IMR-90 (cell line): ENCODE measurements around the gene GJD2. TPM values are rescaled to one million over a fixed set of nuclear protein-coding genes. Genes with fewer than 3 reads are reported as not detected.

Source experiments
- ATAC-seq: fragments of 200-7000 bp; cut with Tn5 transposase; 2 replicates; pipeline ENCODE4 v1.9.1; 2020; ENCODE audit warnings: low read depth, mild to moderate bottlenecking, moderate library complexity
- BruUV-seq: library from RNA; stranded (reverse); fragments of 400-500 nt; replicated peaks from 2 replicates; lab custom pipeline; 2021; lab: Mats Ljungman, UMichigan
- CTCF ChIA-PET: fragments of 300-600 bp; formaldehyde crosslinking; extraction: SDS; loops from one replicate; lab custom pipeline; 2021; ENCODE audit warnings: antibody characterized with exemption; lab: Yijun Ruan, JAX
- POLR2A ChIA-PET: fragments of 300-600 bp; sonication (Branson Sonifier 250); formaldehyde crosslinking; loops from one replicate; lab custom pipeline; 2022; ENCODE audit warnings: antibody characterized with exemption; ENCODE audit not compliant: unreplicated experiment; lab: Charles Lee
- DNase-seq: peaks from one replicate; pipeline ENCODE4 v3.0.0; 2013
- H2AFZ ChIP-seq: replicated peaks from 2 replicates; pipeline ENCODE3; 2013; ENCODE audit warnings: low read length, mild to moderate bottlenecking; ENCODE audit not compliant: poor library complexity
- H2AK5ac ChIP-seq: 2 replicates; pipeline ENCODE4 v1.6.1; 2013; ENCODE audit warnings: low read depth, low read length, inconsistent platforms
- H2AK9ac ChIP-seq: replicated peaks from 2 replicates; pipeline ENCODE3; 2013; ENCODE audit warnings: mild to moderate bottlenecking, low read depth, low read length, moderate library complexity; ENCODE audit not compliant: poor library complexity
- H2BK120ac ChIP-seq: 2 replicates; pipeline ENCODE4 v1.6.1; 2013; ENCODE audit warnings: low read depth, low read length, inconsistent platforms
- H2BK15ac ChIP-seq: 3 replicates; pipeline ENCODE4 v1.6.1; 2013; ENCODE audit warnings: low read depth, low read length, inconsistent platforms
- H2BK20ac ChIP-seq: 2 replicates; pipeline ENCODE4 v1.6.1; 2013; ENCODE audit warnings: low read depth, mild to moderate bottlenecking, inconsistent platforms, low read length, moderate library complexity
- H2BK5ac ChIP-seq: 2 replicates; pipeline ENCODE4 v1.6.1; 2013; ENCODE audit warnings: mild to moderate bottlenecking, low read depth, low read length, inconsistent platforms; ENCODE audit not compliant: poor library complexity, severe bottlenecking
- H3K14ac ChIP-seq: replicated peaks from 2 replicates; pipeline ENCODE4 v1.6.1; 2013; ENCODE audit warnings: low read depth, low read length, inconsistent platforms
- H3K18ac ChIP-seq: 2 replicates; pipeline ENCODE4 v1.6.1; 2013; ENCODE audit warnings: low read depth, low read length, control low read depth
- H3K23ac ChIP-seq: 2 replicates; pipeline ENCODE4 v1.6.1; 2013; ENCODE audit warnings: low read depth, low read length, inconsistent platforms
- H3K27ac ChIP-seq: 2 replicates; pipeline ENCODE4 v1.5.1; 2013; ENCODE audit warnings: mild to moderate bottlenecking, control low read depth, low read length; ENCODE audit not compliant: insufficient read depth
- H3K27me3 ChIP-seq: 2 replicates; pipeline ENCODE4 v1.6.1; 2013; ENCODE audit warnings: low read length; ENCODE audit not compliant: control insufficient read depth, insufficient read depth
- H3K36me3 ChIP-seq: 2 replicates; pipeline ENCODE4 v1.6.1; 2013; ENCODE audit warnings: low read length, mixed read lengths; ENCODE audit not compliant: control insufficient read depth, insufficient read depth
- H3K4ac ChIP-seq: 2 replicates; pipeline ENCODE4 v1.6.1; 2013; ENCODE audit warnings: low read depth, low read length, inconsistent platforms
- H3K4me1 ChIP-seq: 2 replicates; pipeline ENCODE4 v1.6.1; 2013; ENCODE audit warnings: low read length, mixed read lengths; ENCODE audit not compliant: control insufficient read depth, insufficient read depth
- H3K4me2 ChIP-seq: 2 replicates; pipeline ENCODE4 v1.6.1; 2013; ENCODE audit warnings: low read depth, mild to moderate bottlenecking, control low read depth, low read length, moderate library complexity
- H3K4me3 ChIP-seq: 2 replicates; pipeline ENCODE4 v1.5.1; 2013; ENCODE audit warnings: low read depth, mild to moderate bottlenecking, control low read depth, low read length, moderate library complexity; ENCODE audit not compliant: insufficient read depth
- H3K56ac ChIP-seq: 2 replicates; pipeline ENCODE4 v1.6.1; 2013; ENCODE audit warnings: low read length, inconsistent platforms; ENCODE audit not compliant: insufficient read depth; ENCODE audit errors: extremely low read depth
- H3K79me1 ChIP-seq, 2 experiments: 2 replicates each; pipeline ENCODE4 v1.6.1; 2013; ENCODE audit warnings: low read length in 2 of 2, inconsistent platforms in 1 of 2, low read depth in 1 of 2
- H3K9ac ChIP-seq: 2 replicates; pipeline ENCODE4 v1.6.1; 2013; ENCODE audit warnings: low read depth, low read length, control low read depth
- H3K9me1 ChIP-seq: 2 replicates; pipeline ENCODE4 v1.6.1; 2013; ENCODE audit warnings: low read length, inconsistent platforms; ENCODE audit not compliant: insufficient read depth
- H3K9me3 ChIP-seq: 2 replicates; pipeline ENCODE4 v1.6.1; 2013; ENCODE audit warnings: low read length; ENCODE audit not compliant: control insufficient read depth, insufficient read depth
- H4K20me1 ChIP-seq: 2 replicates; pipeline ENCODE4 v1.6.1; 2013; ENCODE audit warnings: low read length, inconsistent platforms; ENCODE audit not compliant: insufficient read depth
- H4K5ac ChIP-seq: 2 replicates; pipeline ENCODE4 v1.6.1; 2013; ENCODE audit warnings: mild to moderate bottlenecking, low read depth, low read length, control low read depth
- H4K8ac ChIP-seq, 2 experiments: 2 replicates each; pipeline ENCODE4 v1.6.1; 2013; ENCODE audit warnings: low read depth in 2 of 2, low read length in 2 of 2, control low read depth in 1 of 2, inconsistent platforms in 1 of 2
- H4K91ac ChIP-seq: 2 replicates; pipeline ENCODE4 v1.6.1; 2013; ENCODE audit warnings: low read depth, low read length, inconsistent platforms; ENCODE audit not compliant: insufficient read depth
- CTCF ChIP-seq: conservative IDR thresholded peaks from 2 replicates; pipeline ENCODE4 v1.5.1; 2012; ENCODE audit warnings: mild to moderate bottlenecking, low read depth, low read length, improper control_type of control experiment
- FOS ChIP-seq: fragments of 150-350 bp; IDR thresholded peaks from 2 replicates; pipeline ENCODE4 v1.6.1; 2016; ENCODE audit warnings: low read depth, low read length
- WGBS, 2 experiments: methylation state at CpG; one replicate each; pipeline versions ENCODE4 v1.1.5 to v1.1.7; 2013; ENCODE audit warnings: missing lambda C conversion rate in 2 of 2; ENCODE audit not compliant: insufficient read length in 1 of 2; ENCODE audit errors: extremely low coverage in 2 of 2; 5-methylcytosine and 5-hydroxymethylcytosine counted together
- dilution Hi-C: fragments of 300-500 bp; cut with HindIII; formaldehyde crosslinking; loops from one replicate; pipeline ENCODE4 v1.14.3; 2018; ENCODE audit warnings: low sequenced_read_pairs; ENCODE audit not compliant: unreplicated experiment
- in situ Hi-C: fragments of 300-500 bp; cut with MboI; formaldehyde crosslinking; loops from 3 replicates; pipeline ENCODE4 v1.14.3; 2019; ENCODE audit warnings: low sequenced_read_pairs, inconsistent platforms, mixed read lengths
- intact Hi-C: fragments of 100-400 bp; cut with micrococcal nuclease; formaldehyde crosslinking; loops from 2 replicates; pipeline ENCODE4 v1.10.0; 2022
- polyA plus RNA-seq, 3 experiments: library from polyadenylated mRNA; depleted of rRNA; stranded (reverse); fragments of >200 nt; gene quantifications; 2 replicates each; pipeline ENCODE4 v1.2.3, GENCODE V29; 2012; ENCODE audit warnings: low replicate concordance in 1 of 3
- total RNA-seq: library from RNA; depleted of rRNA; stranded (reverse); fragments of >200 nt; gene quantifications from 2 replicates; pipeline ENCODE4 v1.2.3, GENCODE V29; 2012

GJD2 gene
- total and polyA plus RNA-seq, 2 of the 4 experiments (the other 2 are of a cell fraction) = not detected

GRCh38 chr15:34793071-34793470 is 38.3 kb upstream of the GJD2 start:
- no peak overlapping the region for H4K5ac ChIP-seq
- POLR2A ChIA-PET = no interaction called here
- H3K14ac ChIP-seq = no peak overlapping the region
- BruUV-seq = no TSS peak
- H2AK9ac ChIP-seq = no peak overlapping the region
- H3K56ac ChIP-seq = no peak overlapping the region
- no peak overlapping the region for H2BK5ac ChIP-seq
- H3K27ac ChIP-seq = no peak overlapping the region
- no peak overlapping the region for H2AK5ac ChIP-seq
- H3K79me1 ChIP-seq = no peaks in the 10 kb centered on the region
- H3K4me3 ChIP-seq = no peak overlapping the region
- H2BK15ac ChIP-seq = no peak overlapping the region
- H2BK120ac ChIP-seq = no peak overlapping the region
- intact Hi-C loops (no loop called here), dilution Hi-C loops (no loop called here), in situ Hi-C loops (no loop called here)
- no peaks in the 10 kb centered on the region for H3K9me1 ChIP-seq
- no peak overlapping the region for H4K8ac ChIP-seq
- WGBS, 2 experiments = 88% methylated on average over 3 of the region's 9 CpGs; no CpG with 5 or more reads in 1 of the 2 experiments
- TF ChIP-seq FOS (no peak), CTCF (no peak)
- DNase-seq (no peak), ATAC-seq (no peak)
- no peaks in the 10 kb centered on the region for H3K36me3 ChIP-seq
- no peaks in the 10 kb centered on the region for H4K20me1 ChIP-seq
- CTCF ChIA-PET = no interaction called here
- no peak overlapping the region for H2AFZ ChIP-seq
- H3K23ac ChIP-seq = no peak overlapping the region
- H3K27me3 ChIP-seq = peaks cover 5% of the 10 kb centered on the region
- no peak overlapping the region for H3K9ac ChIP-seq
- H3K4me2 ChIP-seq = no peak overlapping the region
- H3K4me1 ChIP-seq = peaks cover 2% of the 10 kb centered on the region; the same call in 1 of the 2 replicates
- no peak overlapping the region for H3K18ac ChIP-seq
- no peak overlapping the region for H2BK20ac ChIP-seq
- no peak overlapping the region for H3K4ac ChIP-seq
- H4K91ac ChIP-seq = no peak overlapping the region
- no peaks in the 10 kb centered on the region for H3K9me3 ChIP-seq
